ENCODE results near the gene OGN. TPM values are rescaled to one million over a fixed set of nuclear protein-coding genes. Genes with fewer than 3 reads are reported as not detected.

Gene OGN
- total and polyA plus RNA-seq, 12 donors, result 3.0 to 33.2 (median 14.4) TPM

GRCh38 chr9:92440751-92441046 is 36.3 kb upstream of the OGN start:
- H3K4me1 ChIP-seq (replicated peaks in 1 of 2), result no peaks in the 10 kb centered on the region
- H3K9me3 ChIP-seq (replicated peaks in 1 of 3), result no peaks in the 10 kb centered on the region
- DNase-seq, result no peak
- WGBS, 4 donors, result 84 to 92% (median 89%) methylated on average over 6 of the region's 6 CpGs
- H3K27me3 ChIP-seq, result no peaks in the 10 kb centered on the region
- no peak overlapping the region for H3K4me3 ChIP-seq
- TF ChIP-seq CTCF (IDR thresholded peaks at IDR 0.05) (no peak), POLR2A (IDR thresholded peaks at IDR 0.05) (no peak)
- intact Hi-C loops (cut with DNase I), result loop anchor here in 1 of 2 donors (10.0 kb wide), 1 partner anchor 194 kb away; no protein-coding TSS in a partner anchor
- no peak overlapping the region for H3K27ac ChIP-seq
- H3K36me3 ChIP-seq (replicated peaks in 1 of 2), result no peaks in the 10 kb centered on the region

GRCh38 chr9:92439921-92440750 is 35.8 kb upstream of the OGN start:
- intact Hi-C loops (cut with DNase I), result loop anchor here in 1 of 2 donors (10.0 kb wide), 2 partner anchors 195 to 305 kb away; no protein-coding TSS in a partner anchor
- 64 to 73% (median 69%) methylated on average over 5 of the region's 5 CpGs for whole genome bisulfite sequencing, 4 donors
- no peak for TF ChIP-seq POLR2A (IDR thresholded peaks at IDR 0.05)
- no peak for TF ChIP-seq CTCF (IDR thresholded peaks at IDR 0.05)

GRCh38 chr9:92438900-92439526 is 34.6 kb upstream of the OGN start:
- peak in 5 of 6 experiments; percentile 5 to 56 (median 36) for TF ChIP-seq CTCF (IDR thresholded peaks at IDR 0.05)
- no peak for TF ChIP-seq POLR2A (IDR thresholded peaks at IDR 0.05)
- intact Hi-C loops (cut with DNase I), result loop anchor here in 1 of 2 donors (10.0 kb wide), 1 partner anchor 304 kb away; no protein-coding TSS in a partner anchor
- no peak for DNase-seq

More at GRCh38 chr9:92439921-92440750, 35.8 kb upstream of the OGN start:
- Histone ChIP-seq H3K36me3 (replicated peaks in 1 of 2) (no peaks in the 10 kb centered on the region), H3K9me3 (replicated peaks in 1 of 3) (no peaks in the 10 kb centered on the region), H3K4me3 (no peak overlapping the region), H3K27ac (no peak overlapping the region), H3K27me3 (no peaks in the 10 kb centered on the region), H3K4me1 (replicated peaks in 1 of 2) (no peaks in the 10 kb centered on the region)
- DNase-seq, result no peak

GRCh38 chr9:92435263-92435662 is 30.9 kb upstream of the OGN start:
- TF ChIP-seq CTCF (IDR thresholded peaks at IDR 0.05) (no peak), POLR2A (IDR thresholded peaks at IDR 0.05) (no peak)
- Histone ChIP-seq H3K27me3 (no peaks in the 10 kb centered on the region), H3K4me1 (replicated peaks in 1 of 2) (no peaks in the 10 kb centered on the region), H3K9me3 (replicated peaks in 1 of 3) (no peaks in the 10 kb centered on the region), H3K27ac (no peak overlapping the region), H3K4me3 (no peak overlapping the region), H3K36me3 (replicated peaks in 1 of 2) (no peaks in the 10 kb centered on the region)
- 88 to 93% (median 90%) methylated on average over 1 of the region's 1 CpG for WGBS, 4 donors
- intact Hi-C loops (cut with DNase I), result loop anchor here in 1 of 2 donors (10.0 kb wide), 1 partner anchor 300 kb away; no protein-coding TSS in a partner anchor
- no peak for DNase-seq

More at GRCh38 chr9:92438900-92439526, 34.6 kb upstream of the OGN start:
- no peaks in the 10 kb centered on the region for H3K9me3 ChIP-seq (replicated peaks in 1 of 3)
- H3K36me3 ChIP-seq (replicated peaks in 1 of 2), result no peaks in the 10 kb centered on the region
- WGBS, 4 donors, result 65 to 80% (median 67%) methylated on average over 5 of the region's 5 CpGs
- H3K27ac ChIP-seq, result no peak overlapping the region
- no peaks in the 10 kb centered on the region for H3K4me1 ChIP-seq (replicated peaks in 1 of 2)
- no peaks in the 10 kb centered on the region for H3K27me3 ChIP-seq
- no peak overlapping the region for H3K4me3 ChIP-seq
